ENCODE results near the gene RBM44.
"Not testable (repeated sequence)": the region's sequence is repeated elsewhere in the genome, so short reads cannot be mapped to it uniquely, and the experiment has no call there.

RBM44 gene

GRCh38 chr2:237798236-237799059, at the start of gene RBM44:
TSS of gene RBM44 (plus strand) at chr2:237798779. CDS start at chr2:237813610, 14,831 bp downstream.
- Histone ChIP-seq H3K36me3 (ENCODE audit: control insufficient read depth, insufficient read depth, low read length) (no peaks in the 10 kb centered on the region), H3K4me3 (ENCODE audit: low read length) (no peak within 1 kb of the TSS), H3K4me1 (ENCODE audit: control insufficient read depth, insufficient read depth, low read length) (no peaks in the 10 kb centered on the region), H3K9ac (ENCODE audit: low read length) (no peak within 1 kb of the TSS), H3K27me3 (ENCODE audit: control insufficient read depth, insufficient read depth, low read length) (no peaks in the 10 kb centered on the region), H3K27ac (ENCODE audit: low read depth, low read length) (no peak within 1 kb of the TSS)

GRCh38 chr2:237749002-237749401, 49.6 kb upstream of the RBM44 start:
- Histone ChIP-seq H3K36me3 (ENCODE audit: control insufficient read depth, insufficient read depth, low read length) (peaks cover 32% of the 10 kb centered on the region), H3K9ac (ENCODE audit: low read length) (no peak overlapping the region), H3K4me3 (ENCODE audit: low read length) (no peak overlapping the region), H3K4me1 (ENCODE audit: control insufficient read depth, insufficient read depth, low read length) (peaks cover 9% of the 10 kb centered on the region), H3K27me3 (ENCODE audit: control insufficient read depth, insufficient read depth, low read length) (no peaks in the 10 kb centered on the region), H3K27ac (ENCODE audit: low read depth, low read length) (no peak overlapping the region)

- H3K27me3 ChIP-seq (ENCODE audit: control insufficient read depth, insufficient read depth, low read length): no peaks in the 10 kb centered on the region
- H3K36me3 ChIP-seq (ENCODE audit: control insufficient read depth, insufficient read depth, low read length): peaks cover 37% of the 10 kb centered on the region
- H3K4me3 ChIP-seq (ENCODE audit: low read length): no peak overlapping the region
- H3K27ac ChIP-seq (ENCODE audit: low read depth, low read length): no peak overlapping the region
- H3K4me1 ChIP-seq (ENCODE audit: control insufficient read depth, insufficient read depth, low read length): no peaks in the 10 kb centered on the region
- H3K9ac ChIP-seq (ENCODE audit: low read length): no peak overlapping the region
Observed at GRCh38 chr2:237749961-237750360, 48.6 kb upstream of the RBM44 start.

DNA sequence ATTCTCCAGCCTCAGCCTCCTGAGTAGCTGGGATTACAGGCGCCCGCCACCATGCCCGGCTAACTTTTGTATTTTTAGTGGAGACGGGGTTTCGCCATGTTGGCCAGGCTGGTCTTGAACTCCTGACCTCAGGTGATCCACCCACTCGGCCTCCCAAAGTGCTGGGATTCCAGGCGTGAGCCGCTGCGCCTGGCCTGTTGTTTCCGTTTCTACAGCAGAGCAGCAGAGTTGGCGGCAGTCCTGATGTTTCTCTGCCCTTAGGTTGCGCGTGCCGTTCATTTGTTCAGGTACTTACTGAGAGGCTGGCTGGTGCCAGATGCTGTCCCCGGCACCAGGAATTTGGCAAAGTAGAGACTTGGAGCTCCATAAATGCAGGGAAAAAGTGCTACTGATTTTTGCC, 48.1 kb upstream of the RBM44 start:
- not testable (repeated sequence) for H3K27ac ChIP-seq (ENCODE audit: low read depth, low read length)

GRCh38 chr2:237752761-237753165, 45.8 kb upstream of the RBM44 start:
- Histone ChIP-seq H3K36me3 (ENCODE audit: control insufficient read depth, insufficient read depth, low read length) (peaks cover 39% of the 10 kb centered on the region), H3K27ac (ENCODE audit: low read depth, low read length) (no peak overlapping the region), H3K4me1 (ENCODE audit: control insufficient read depth, insufficient read depth, low read length) (no peaks in the 10 kb centered on the region)

More for the DNA sequence above, 48.1 kb upstream of the RBM44 start:
- H3K4me3 ChIP-seq (ENCODE audit: low read length); H3K4me1 ChIP-seq (ENCODE audit: control insufficient read depth, insufficient read depth, low read length); H3K27me3 ChIP-seq (ENCODE audit: control insufficient read depth, insufficient read depth, low read length); H3K9ac ChIP-seq (ENCODE audit: low read length): not testable (repeated sequence)
- peaks cover 39% of the 10 kb centered on the region for H3K36me3 ChIP-seq (ENCODE audit: control insufficient read depth, insufficient read depth, low read length)

DNA sequence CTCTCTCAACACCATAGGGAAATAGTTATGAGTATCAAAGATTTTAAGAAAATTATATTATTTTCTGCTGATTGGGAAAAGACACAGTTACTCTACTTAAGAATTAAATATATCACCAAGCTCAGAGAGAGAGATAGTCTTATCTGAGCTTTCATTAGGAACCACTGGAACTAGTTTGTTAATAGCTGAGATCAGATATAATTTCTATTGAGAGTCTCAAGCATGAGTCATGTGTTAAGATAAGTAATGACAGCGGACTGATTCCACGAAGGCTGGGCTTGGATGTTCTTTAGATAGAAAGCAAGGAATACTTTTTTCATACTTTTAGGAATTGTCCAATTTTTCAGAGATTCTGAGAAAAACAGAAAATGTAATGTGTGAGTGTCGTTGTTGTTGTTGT, 44.4 kb upstream of the RBM44 start:
- H3K9ac ChIP-seq (ENCODE audit: low read length): no peak overlapping the region
- no peaks in the 10 kb centered on the region for H3K4me1 ChIP-seq (ENCODE audit: control insufficient read depth, insufficient read depth, low read length)
- no peak overlapping the region for H3K4me3 ChIP-seq (ENCODE audit: low read length)
- H3K27me3 ChIP-seq (ENCODE audit: control insufficient read depth, insufficient read depth, low read length): no peaks in the 10 kb centered on the region
- no peak overlapping the region for H3K27ac ChIP-seq (ENCODE audit: low read depth, low read length)
- H3K36me3 ChIP-seq (ENCODE audit: control insufficient read depth, insufficient read depth, low read length): peaks cover 39% of the 10 kb centered on the region

More at GRCh38 chr2:237752761-237753165, 45.8 kb upstream of the RBM44 start:
- no peak overlapping the region for H3K4me3 ChIP-seq (ENCODE audit: low read length)
- H3K27me3 ChIP-seq (ENCODE audit: control insufficient read depth, insufficient read depth, low read length): no peaks in the 10 kb centered on the region
- no peak overlapping the region for H3K9ac ChIP-seq (ENCODE audit: low read length)

DNA sequence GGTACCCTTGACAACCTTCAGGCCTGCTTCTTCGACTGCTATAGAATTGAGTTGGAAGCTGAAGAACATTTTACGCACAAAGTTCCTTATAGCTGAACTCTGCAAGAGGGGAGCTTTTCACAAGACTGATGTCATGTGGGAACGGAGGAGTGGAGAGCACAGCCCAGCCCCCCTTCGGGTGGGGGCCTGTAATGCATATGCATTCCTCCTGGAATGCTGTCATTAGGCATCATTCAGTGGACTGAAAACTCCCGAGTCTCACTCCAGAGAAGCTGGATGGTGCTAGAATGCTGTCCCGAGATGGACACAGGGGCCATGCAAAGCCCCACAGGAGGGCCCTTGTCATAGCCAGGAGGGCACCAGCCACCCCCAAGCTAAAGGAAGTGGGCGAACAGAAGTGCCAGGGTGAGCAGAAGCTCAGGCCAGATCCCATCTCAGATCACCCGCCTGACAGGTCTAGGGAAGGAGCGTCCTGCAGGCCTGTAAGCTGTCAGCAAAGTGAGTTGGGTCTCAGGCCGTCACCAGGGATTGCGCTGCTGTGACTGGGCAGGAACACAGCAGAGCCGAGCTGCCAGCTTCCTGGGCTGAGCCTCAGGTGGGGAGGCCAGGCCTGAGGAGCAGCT, 43.8 kb upstream of the RBM44 start:
- H3K27me3 ChIP-seq (ENCODE audit: control insufficient read depth, insufficient read depth, low read length): no peaks in the 10 kb centered on the region
- no peak overlapping the region for H3K27ac ChIP-seq (ENCODE audit: low read depth, low read length)
- H3K4me1 ChIP-seq (ENCODE audit: control insufficient read depth, insufficient read depth, low read length): no peaks in the 10 kb centered on the region
- H3K9ac ChIP-seq (ENCODE audit: low read length): no peak overlapping the region
- peaks cover 34% of the 10 kb centered on the region for H3K36me3 ChIP-seq (ENCODE audit: control insufficient read depth, insufficient read depth, low read length)
- H3K4me3 ChIP-seq (ENCODE audit: low read length): no peak overlapping the region

DNA sequence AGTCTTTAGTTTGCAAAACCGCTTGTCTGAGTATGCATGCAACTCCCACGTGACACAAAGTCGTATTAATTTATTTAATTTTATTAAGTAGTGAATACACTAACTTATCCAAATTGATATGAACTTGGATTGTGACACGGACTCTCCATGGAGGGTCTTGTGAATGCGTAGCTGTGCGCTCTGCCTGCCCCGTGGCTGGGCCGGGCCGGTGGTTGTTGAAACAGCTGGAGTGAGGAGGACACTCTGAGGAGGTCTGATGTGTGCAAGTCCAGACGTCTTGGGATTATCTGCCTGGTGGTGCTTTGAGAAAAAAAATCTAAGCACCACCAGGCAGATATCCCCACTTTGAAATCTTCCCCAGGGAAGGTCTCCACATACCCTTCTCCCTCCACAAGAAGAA, 41.0 kb upstream of the RBM44 start:
- Histone ChIP-seq H3K27me3 (ENCODE audit: control insufficient read depth, insufficient read depth, low read length) (no peaks in the 10 kb centered on the region), H3K4me3 (ENCODE audit: low read length) (no peak overlapping the region), H3K9ac (ENCODE audit: low read length) (no peak overlapping the region), H3K27ac (ENCODE audit: low read depth, low read length) (no peak overlapping the region), H3K4me1 (ENCODE audit: control insufficient read depth, insufficient read depth, low read length) (no peaks in the 10 kb centered on the region), H3K36me3 (ENCODE audit: control insufficient read depth, insufficient read depth, low read length) (peaks cover 30% of the 10 kb centered on the region)

DNA sequence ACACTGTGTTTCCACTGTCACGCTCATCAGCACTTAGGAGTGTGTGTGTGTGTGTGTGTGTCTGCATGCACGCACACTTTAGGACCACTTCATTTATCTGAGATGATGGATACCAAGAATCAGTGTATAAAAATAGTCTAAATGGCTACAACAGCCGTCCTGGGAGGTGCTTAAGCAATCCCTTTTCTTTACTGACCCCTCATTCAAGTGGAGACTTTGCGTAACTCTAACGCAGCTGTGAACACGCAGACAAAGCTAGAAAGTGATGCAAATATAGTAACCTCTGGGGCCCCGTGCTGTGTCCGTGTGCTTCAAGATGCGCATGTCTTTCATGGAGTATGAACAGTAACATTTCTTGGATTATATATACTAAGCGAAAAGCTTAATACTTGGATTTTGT, 40.4 kb upstream of the RBM44 start:
- H3K4me1 ChIP-seq (ENCODE audit: control insufficient read depth, insufficient read depth, low read length): no peaks in the 10 kb centered on the region
- H3K36me3 ChIP-seq (ENCODE audit: control insufficient read depth, insufficient read depth, low read length): peaks cover 35% of the 10 kb centered on the region
- H3K27me3 ChIP-seq (ENCODE audit: control insufficient read depth, insufficient read depth, low read length): no peaks in the 10 kb centered on the region
- H3K4me3 ChIP-seq (ENCODE audit: low read length): no peak overlapping the region
- H3K9ac ChIP-seq (ENCODE audit: low read length): no peak overlapping the region
- no peak overlapping the region for H3K27ac ChIP-seq (ENCODE audit: low read depth, low read length)

DNA sequence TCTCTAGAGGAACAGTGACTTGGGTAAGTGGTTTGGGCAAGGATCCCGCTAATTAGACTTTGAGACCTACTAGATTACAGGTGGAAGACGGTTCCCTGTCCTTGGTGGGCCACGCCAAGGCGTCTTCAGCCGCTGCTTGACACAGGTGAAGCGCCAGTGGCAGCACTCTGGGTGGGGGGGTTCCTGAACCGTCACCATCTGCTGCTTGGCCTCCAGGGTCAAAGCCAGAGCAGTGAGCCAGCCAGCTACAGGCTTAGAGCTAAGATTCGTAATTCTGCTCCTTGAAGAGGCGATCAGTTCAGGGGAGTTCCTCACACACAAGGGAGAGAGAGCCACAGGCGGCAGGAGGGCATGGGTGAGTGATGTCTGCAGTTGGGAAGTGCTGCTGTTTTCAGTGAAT, 39.4 kb upstream of the RBM44 start:
- no peak overlapping the region for H3K9ac ChIP-seq (ENCODE audit: low read length)
- no peak overlapping the region for H3K4me3 ChIP-seq (ENCODE audit: low read length)
- H3K27ac ChIP-seq (ENCODE audit: low read depth, low read length): no peak overlapping the region
- peaks cover 41% of the 10 kb centered on the region for H3K36me3 ChIP-seq (ENCODE audit: control insufficient read depth, insufficient read depth, low read length)
- H3K4me1 ChIP-seq (ENCODE audit: control insufficient read depth, insufficient read depth, low read length): no peaks in the 10 kb centered on the region
- no peaks in the 10 kb centered on the region for H3K27me3 ChIP-seq (ENCODE audit: control insufficient read depth, insufficient read depth, low read length)

GRCh38 chr2:237760506-237761502, 37.8 kb upstream of the RBM44 start:
- Histone ChIP-seq H3K27ac (ENCODE audit: low read depth, low read length) (no peak overlapping the region), H3K27me3 (ENCODE audit: control insufficient read depth, insufficient read depth, low read length) (no peaks in the 10 kb centered on the region), H3K4me3 (ENCODE audit: low read length) (no peak overlapping the region), H3K9ac (ENCODE audit: low read length) (no peak overlapping the region), H3K4me1 (ENCODE audit: control insufficient read depth, insufficient read depth, low read length) (no peaks in the 10 kb centered on the region), H3K36me3 (ENCODE audit: control insufficient read depth, insufficient read depth, low read length) (peaks cover 35% of the 10 kb centered on the region)

Data from rectal smooth muscle tissue (tissue), 1 donor.